ENCODE results near the gene MTA1.

Gene MTA1

DNA sequence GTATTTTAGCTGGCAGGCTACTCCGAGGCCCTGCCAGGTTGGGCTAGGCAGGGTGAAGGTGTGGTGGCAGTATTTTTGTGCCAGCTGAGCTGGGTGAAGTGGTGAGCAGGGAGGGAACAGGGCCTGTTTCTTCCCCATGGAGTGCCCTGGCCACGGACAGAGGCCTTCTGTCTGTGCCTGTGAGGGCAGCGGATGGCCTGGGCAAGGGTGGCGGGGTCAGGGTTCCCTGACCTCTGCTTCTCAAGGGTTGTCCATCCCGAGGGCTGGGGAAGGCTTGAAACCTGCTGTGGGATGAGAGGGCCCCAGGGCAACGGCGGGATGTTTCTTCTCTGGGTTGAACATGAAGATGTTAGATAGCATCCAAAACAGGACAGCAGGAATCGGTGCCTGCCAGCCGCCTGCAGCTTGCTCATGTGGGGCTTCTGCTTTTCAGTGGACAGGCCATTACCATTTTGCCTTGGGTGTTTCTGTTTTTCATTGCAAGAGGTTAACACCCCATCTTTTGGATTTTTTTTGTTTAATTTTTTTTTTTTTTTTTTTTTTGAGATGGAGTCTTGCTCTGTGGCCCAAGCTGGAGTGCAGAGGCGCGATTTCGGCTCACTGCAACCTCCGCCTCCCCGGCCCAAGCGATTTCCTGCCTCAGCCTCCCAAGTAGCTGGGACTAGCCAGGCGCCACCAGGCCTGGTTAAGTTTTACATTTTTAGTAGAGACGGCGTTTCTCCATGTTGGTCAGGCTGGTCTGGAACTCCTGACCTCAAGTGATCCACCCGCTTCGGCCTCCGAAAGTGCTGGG, 3.3 kb downstream of the MTA1 start:
- no peak for DNase-seq (ENCODE audit: low read depth)

DNA sequence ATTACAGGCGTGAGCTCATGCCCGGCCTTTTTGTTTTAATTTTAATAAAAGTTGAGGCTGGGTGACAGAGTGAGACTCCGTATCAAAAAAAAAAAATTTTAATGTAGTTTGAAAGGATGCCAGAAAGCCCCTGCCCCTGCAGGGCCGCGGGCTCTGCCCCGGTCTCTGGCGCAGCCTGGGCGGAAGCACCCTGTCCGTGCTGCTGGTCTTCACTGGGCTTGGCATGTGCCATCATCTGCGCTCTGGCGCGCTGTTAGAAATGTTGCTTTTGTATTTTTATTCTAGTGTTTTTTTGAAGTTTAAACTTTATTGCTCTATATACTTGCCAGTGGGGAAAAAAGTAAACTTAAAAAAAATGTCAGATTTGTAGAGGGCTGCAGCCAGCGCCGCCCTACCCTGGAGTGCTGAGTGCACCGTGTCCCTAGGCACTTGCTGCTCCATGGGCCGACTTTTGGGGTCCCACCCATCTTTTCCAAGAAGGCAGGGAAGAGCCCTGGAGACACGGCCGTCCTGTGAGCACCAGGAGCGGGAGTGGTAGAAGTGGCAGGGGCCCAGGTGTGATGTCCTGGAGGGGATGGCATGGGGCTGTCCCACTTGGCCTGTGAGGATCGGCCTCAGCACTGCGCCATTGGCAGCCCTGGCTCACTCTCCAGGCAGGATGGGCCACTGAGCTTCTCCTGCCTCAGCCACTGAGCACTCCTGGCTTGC, 4.0 kb downstream of the MTA1 start:
- Histone ChIP-seq H3K4me3 (ENCODE audit: low read length) (no peak overlapping the region), H3K9ac (ENCODE audit: low read length) (no peak overlapping the region), H3K4me1 (ENCODE audit: control insufficient read depth, insufficient read depth, low read length) (peaks cover 22% of the 10 kb centered on the region), H3K36me3 (ENCODE audit: control insufficient read depth, insufficient read depth, low read length, severe bottlenecking) (no peaks in the 10 kb centered on the region), H3K9me3 (ENCODE audit: control insufficient read depth, low read length) (no peaks in the 10 kb centered on the region), H3K27me3 (replicated peaks; ENCODE audit: control insufficient read depth, insufficient read depth, low read length) (no peaks in the 10 kb centered on the region)
- DNase-seq (ENCODE audit: low read depth) = no peak

More for the DNA sequence above, 3.3 kb downstream of the MTA1 start:
- no peaks in the 10 kb centered on the region for H3K9me3 ChIP-seq (ENCODE audit: control insufficient read depth, low read length)
- H3K4me3 ChIP-seq (ENCODE audit: low read length) = no peak overlapping the region
- no peak overlapping the region for H3K9ac ChIP-seq (ENCODE audit: low read length)
- H3K4me1 ChIP-seq (ENCODE audit: control insufficient read depth, insufficient read depth, low read length) = peaks cover 18% of the 10 kb centered on the region
- H3K27me3 ChIP-seq (replicated peaks; ENCODE audit: control insufficient read depth, insufficient read depth, low read length) = no peaks in the 10 kb centered on the region
- no peaks in the 10 kb centered on the region for H3K36me3 ChIP-seq (ENCODE audit: control insufficient read depth, insufficient read depth, low read length, severe bottlenecking)

DNA sequence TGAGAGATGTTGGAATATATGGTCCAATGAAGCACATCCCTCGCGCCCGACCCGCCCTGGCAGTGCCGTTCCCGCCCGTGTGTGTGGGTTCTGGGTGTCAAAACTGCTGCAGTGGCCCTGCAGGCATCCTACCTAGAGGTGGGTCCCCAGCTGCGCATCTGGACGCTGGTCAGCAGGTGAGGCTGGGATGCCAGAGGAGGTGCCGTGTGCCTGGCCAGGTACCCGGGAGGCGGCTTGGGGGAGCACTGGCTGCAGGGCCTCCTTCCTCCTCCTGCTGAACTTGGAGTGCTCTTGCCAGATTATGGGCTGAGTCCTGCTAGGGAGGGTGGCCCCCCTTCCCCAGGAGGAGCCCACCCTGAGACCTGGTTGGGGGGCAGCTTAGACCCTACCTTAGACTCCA, 5.2 kb downstream of the MTA1 start:
- Histone ChIP-seq H3K4me3 (ENCODE audit: low read length) (no peak overlapping the region), H3K9me3 (ENCODE audit: control insufficient read depth, low read length) (no peaks in the 10 kb centered on the region), H3K9ac (ENCODE audit: low read length) (no peak overlapping the region), H3K36me3 (ENCODE audit: control insufficient read depth, insufficient read depth, low read length, severe bottlenecking) (no peaks in the 10 kb centered on the region), H3K27me3 (replicated peaks; ENCODE audit: control insufficient read depth, insufficient read depth, low read length) (no peaks in the 10 kb centered on the region), H3K4me1 (ENCODE audit: control insufficient read depth, insufficient read depth, low read length) (peaks cover 16% of the 10 kb centered on the region)
- DNase-seq (ENCODE audit: low read depth) = no peak

DNA sequence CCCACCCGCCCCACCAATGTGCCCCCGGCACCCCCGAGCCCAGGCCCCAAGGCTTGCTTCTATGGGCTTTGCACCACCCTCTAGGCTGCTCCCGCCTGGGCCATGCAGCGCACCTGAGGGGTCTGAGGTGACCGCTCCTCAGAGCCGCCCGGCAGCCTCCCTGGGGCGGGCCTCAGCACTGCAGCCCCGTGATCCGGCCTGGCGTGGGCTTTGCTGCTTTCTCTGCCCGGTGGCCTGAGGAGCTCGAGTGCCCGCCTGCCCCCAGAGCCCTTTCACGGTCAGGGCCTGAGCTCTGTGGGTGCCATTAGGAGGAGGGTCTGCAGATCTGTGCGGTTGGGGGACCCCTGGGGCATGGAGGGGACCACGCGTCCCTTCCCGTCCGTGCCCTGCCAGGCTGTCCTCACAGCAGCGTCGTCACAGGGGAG, 6.2 kb downstream of the MTA1 start:
- H3K36me3 ChIP-seq (ENCODE audit: control insufficient read depth, insufficient read depth, low read length, severe bottlenecking) = no peaks in the 10 kb centered on the region
- no peak for DNase-seq (ENCODE audit: low read depth)
- peaks cover 22% of the 10 kb centered on the region for H3K4me1 ChIP-seq (ENCODE audit: control insufficient read depth, insufficient read depth, low read length)
- no peaks in the 10 kb centered on the region for H3K9me3 ChIP-seq (ENCODE audit: control insufficient read depth, low read length)
- no peak overlapping the region for H3K4me3 ChIP-seq (ENCODE audit: low read length)
- H3K27me3 ChIP-seq (replicated peaks; ENCODE audit: control insufficient read depth, insufficient read depth, low read length) = no peaks in the 10 kb centered on the region
- no peak overlapping the region for H3K9ac ChIP-seq (ENCODE audit: low read length)

DNA sequence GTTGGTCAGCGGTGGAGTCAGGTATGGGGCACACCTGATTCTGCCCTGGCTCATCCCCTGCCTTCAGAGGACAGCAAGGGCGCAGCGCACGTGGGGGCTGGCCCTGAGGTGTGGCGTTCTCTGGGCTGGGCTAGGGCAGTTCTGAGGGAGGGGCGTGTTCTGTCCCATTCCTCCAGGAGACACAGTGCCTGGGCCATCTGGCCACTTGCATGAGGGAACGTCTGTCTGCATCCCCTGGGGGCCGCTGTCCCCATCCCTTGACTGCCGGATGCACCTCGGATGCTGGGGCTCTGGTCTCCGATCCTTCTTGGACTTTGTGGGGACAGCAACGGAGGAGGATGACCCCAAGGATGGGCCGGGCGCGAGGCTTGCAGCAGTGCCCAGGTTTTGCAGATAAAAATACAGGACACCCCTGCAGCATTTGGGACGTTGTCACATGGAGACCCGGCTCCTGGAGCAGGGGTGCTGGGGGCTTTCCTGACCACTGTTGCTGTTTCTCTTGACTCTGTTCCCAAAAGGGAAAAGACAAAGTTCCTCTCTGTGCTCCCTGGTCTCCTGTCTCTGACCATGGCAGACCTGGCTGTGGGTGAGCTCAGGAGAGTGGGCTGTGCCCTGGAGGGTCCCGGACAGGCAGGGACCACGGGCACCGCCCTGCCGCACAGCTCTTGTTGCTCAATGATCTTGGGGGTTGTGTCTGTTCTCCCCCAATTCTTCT, 6.9 kb downstream of the MTA1 start:
- Histone ChIP-seq H3K4me3 (ENCODE audit: low read length) (no peak overlapping the region), H3K27me3 (replicated peaks; ENCODE audit: control insufficient read depth, insufficient read depth, low read length) (no peaks in the 10 kb centered on the region), H3K36me3 (ENCODE audit: control insufficient read depth, insufficient read depth, low read length, severe bottlenecking) (no peaks in the 10 kb centered on the region), H3K9me3 (ENCODE audit: control insufficient read depth, low read length) (no peaks in the 10 kb centered on the region), H3K9ac (ENCODE audit: low read length) (no peak overlapping the region), H3K4me1 (ENCODE audit: control insufficient read depth, insufficient read depth, low read length) (peaks cover 19% of the 10 kb centered on the region)
- no peak for DNase-seq (ENCODE audit: low read depth)

DNA sequence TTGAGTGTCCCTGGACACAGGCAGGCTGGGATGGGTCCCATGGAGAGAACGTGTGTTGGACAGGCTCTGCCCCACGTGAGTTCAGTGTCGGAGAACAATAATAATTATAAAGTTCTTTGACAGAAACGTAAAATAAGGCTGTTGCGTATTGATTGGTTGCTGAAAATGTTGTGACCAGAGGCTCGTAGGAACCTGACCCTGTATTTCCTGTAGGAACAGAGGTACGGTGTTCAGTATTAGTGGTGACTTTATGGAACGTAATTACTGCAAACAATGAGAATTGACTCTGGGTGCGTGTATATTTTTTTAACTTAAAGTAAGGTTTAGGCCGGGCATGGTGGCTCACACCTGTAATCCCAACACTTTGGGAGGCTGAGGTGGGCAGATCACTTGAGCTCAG, 7.8 kb downstream of the MTA1 start:
- Histone ChIP-seq H3K36me3 (ENCODE audit: control insufficient read depth, insufficient read depth, low read length, severe bottlenecking) (peaks cover under 1% of the 10 kb centered on the region), H3K4me3 (ENCODE audit: low read length) (no peak overlapping the region), H3K9ac (ENCODE audit: low read length) (no peak overlapping the region), H3K9me3 (ENCODE audit: control insufficient read depth, low read length) (no peaks in the 10 kb centered on the region), H3K27me3 (replicated peaks; ENCODE audit: control insufficient read depth, insufficient read depth, low read length) (no peaks in the 10 kb centered on the region), H3K4me1 (ENCODE audit: control insufficient read depth, insufficient read depth, low read length) (peaks cover 21% of the 10 kb centered on the region)
- DNase-seq (ENCODE audit: low read depth) = no peak

DNA sequence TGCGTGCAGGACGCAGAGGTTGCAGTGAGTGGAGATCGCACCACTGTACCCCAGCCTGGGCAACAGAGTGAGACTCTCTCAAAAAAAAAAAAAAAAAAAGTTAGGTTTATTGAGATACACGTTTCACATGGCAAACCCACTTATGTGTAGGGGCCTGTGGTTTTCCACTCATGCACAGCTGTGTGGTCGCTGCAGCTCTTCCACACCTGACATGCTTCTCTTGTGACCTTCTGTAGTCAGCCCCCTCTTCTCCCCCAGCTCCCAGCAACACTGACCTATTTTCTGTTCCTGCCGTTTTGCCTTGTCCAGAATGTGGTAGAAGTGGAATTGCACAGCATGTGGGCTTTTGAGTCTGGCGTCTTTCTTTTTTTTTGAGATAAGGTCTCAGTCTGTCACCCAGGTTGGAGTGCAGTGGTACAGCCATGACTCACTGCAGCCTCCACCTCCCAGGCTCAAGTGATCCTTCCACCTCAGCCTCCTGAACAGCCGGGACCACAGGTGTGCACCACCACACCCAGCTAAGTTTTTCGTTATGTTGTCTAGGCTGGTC, 8.4 kb downstream of the MTA1 start:
- no peak overlapping the region for H3K4me3 ChIP-seq (ENCODE audit: low read length)
- H3K9ac ChIP-seq (ENCODE audit: low read length) = no peak overlapping the region
- no peaks in the 10 kb centered on the region for H3K9me3 ChIP-seq (ENCODE audit: control insufficient read depth, low read length)
- DNase-seq (ENCODE audit: low read depth) = no peak
- peaks cover 3% of the 10 kb centered on the region for H3K36me3 ChIP-seq (ENCODE audit: control insufficient read depth, insufficient read depth, low read length, severe bottlenecking)
- H3K4me1 ChIP-seq (ENCODE audit: control insufficient read depth, insufficient read depth, low read length) = peaks cover 21% of the 10 kb centered on the region
- no peaks in the 10 kb centered on the region for H3K27me3 ChIP-seq (replicated peaks; ENCODE audit: control insufficient read depth, insufficient read depth, low read length)

DNA sequence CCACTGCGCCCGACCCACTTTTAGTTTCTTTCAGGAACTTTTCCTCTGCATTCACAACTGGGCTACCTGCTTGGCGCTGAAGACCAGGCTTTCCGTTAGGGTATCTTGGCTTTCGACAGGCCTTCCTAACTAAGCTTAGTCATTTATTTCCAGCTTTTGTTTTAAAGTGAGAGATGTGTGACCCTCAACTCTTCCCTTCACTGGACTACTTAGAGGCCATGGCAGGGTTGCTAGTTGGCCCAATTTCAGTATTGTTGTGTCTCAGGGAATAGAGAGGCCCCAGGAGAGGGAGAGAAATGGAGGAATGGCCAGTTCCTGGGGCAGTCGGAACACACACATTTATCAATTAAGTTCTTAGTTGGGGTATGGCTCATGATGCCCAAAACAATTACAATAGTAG, 10.4 kb downstream of the MTA1 start:
- Histone ChIP-seq H3K4me1 (ENCODE audit: control insufficient read depth, insufficient read depth, low read length) (peaks cover 21% of the 10 kb centered on the region), H3K9ac (ENCODE audit: low read length) (no peak overlapping the region), H3K4me3 (ENCODE audit: low read length) (no peak overlapping the region), H3K27me3 (replicated peaks; ENCODE audit: control insufficient read depth, insufficient read depth, low read length) (no peaks in the 10 kb centered on the region), H3K9me3 (ENCODE audit: control insufficient read depth, low read length) (no peaks in the 10 kb centered on the region), H3K36me3 (ENCODE audit: control insufficient read depth, insufficient read depth, low read length, severe bottlenecking) (peaks cover 3% of the 10 kb centered on the region)
- no peak for DNase-seq (ENCODE audit: low read depth)

DNA sequence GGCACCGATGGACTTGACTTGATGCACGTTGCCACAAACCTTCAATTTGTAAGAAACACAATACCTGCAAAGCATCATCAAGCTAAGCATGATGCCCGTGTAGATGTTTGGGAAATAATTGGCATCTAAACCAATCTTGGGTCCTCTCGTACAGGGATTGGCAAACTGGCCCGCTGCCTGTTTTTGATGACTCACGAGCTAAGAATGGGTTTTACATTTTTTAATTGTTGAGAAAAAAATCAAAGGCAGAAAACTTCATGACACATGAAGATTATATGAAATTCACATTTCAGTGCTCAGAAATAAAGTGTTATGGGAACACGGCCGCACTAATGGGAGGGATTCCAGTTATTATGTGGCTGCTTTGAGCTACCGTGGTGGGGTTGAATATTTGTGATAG, 10.9 kb downstream of the MTA1 start:
- H3K36me3 ChIP-seq (ENCODE audit: control insufficient read depth, insufficient read depth, low read length, severe bottlenecking) = peaks cover 3% of the 10 kb centered on the region
- peak; percentile 70 for DNase-seq (ENCODE audit: low read depth)

DNA sequence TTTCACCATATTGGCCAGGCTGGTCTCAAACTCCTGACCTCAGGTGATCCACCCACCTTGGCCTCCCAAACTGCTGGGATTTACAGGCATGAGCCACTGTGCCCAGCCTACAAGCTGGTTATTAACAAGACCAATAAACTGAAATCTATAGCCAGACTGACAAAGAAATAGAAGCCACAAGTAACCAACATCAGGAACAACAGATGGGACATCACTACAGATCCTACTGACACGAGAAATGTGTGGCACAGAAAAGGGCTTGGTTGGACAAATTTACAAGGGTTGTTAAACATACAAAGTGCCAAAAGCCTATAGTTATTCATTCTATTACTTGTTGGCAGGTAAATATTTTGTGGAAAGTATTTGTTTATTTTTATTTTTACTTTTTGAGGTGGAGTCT, 11.6 kb downstream of the MTA1 start:
- H3K9me3 ChIP-seq (ENCODE audit: control insufficient read depth, low read length) = no peaks in the 10 kb centered on the region
- H3K4me1 ChIP-seq (ENCODE audit: control insufficient read depth, insufficient read depth, low read length) = peaks cover 21% of the 10 kb centered on the region
- no peak overlapping the region for H3K9ac ChIP-seq (ENCODE audit: low read length)
- H3K27me3 ChIP-seq (replicated peaks; ENCODE audit: control insufficient read depth, insufficient read depth, low read length) = no peaks in the 10 kb centered on the region
- H3K4me3 ChIP-seq (ENCODE audit: low read length) = no peak overlapping the region
- peaks cover 3% of the 10 kb centered on the region for H3K36me3 ChIP-seq (ENCODE audit: control insufficient read depth, insufficient read depth, low read length, severe bottlenecking)
- DNase-seq (ENCODE audit: low read depth) = no peak

More for the DNA sequence above, 10.9 kb downstream of the MTA1 start:
- Histone ChIP-seq H3K9ac (ENCODE audit: low read length) (no peak overlapping the region), H3K4me3 (ENCODE audit: low read length) (no peak overlapping the region), H3K9me3 (ENCODE audit: control insufficient read depth, low read length) (no peaks in the 10 kb centered on the region), H3K4me1 (ENCODE audit: control insufficient read depth, insufficient read depth, low read length) (peaks cover 21% of the 10 kb centered on the region), H3K27me3 (replicated peaks; ENCODE audit: control insufficient read depth, insufficient read depth, low read length) (no peaks in the 10 kb centered on the region)

DNA sequence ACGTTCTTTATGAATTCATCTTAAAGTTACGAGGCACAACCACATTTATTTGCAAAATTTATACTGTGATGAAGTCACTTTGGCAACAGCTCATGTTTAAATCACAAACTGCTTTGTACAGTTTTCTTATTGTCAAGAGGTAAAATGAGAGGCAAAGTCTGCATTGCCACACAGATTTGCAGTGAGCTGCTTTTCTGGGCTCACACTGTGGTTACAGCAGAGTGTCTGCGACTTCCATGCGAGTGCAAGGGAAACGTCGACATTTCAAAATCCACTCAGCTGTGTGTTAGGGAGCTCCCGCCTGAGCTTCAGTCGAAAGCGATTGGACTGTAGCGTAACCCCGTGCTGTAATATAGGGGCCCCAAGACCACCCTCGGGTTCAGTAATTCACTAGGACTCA, 13.0 kb downstream of the MTA1 start:
- H3K4me3 ChIP-seq (ENCODE audit: low read length) = no peak overlapping the region
- no peaks in the 10 kb centered on the region for H3K9me3 ChIP-seq (ENCODE audit: control insufficient read depth, low read length)
- peaks cover 3% of the 10 kb centered on the region for H3K36me3 ChIP-seq (ENCODE audit: control insufficient read depth, insufficient read depth, low read length, severe bottlenecking)
- H3K9ac ChIP-seq (ENCODE audit: low read length) = no peak overlapping the region
- peaks cover 21% of the 10 kb centered on the region for H3K4me1 ChIP-seq (ENCODE audit: control insufficient read depth, insufficient read depth, low read length)
- H3K27me3 ChIP-seq (replicated peaks; ENCODE audit: control insufficient read depth, insufficient read depth, low read length) = no peaks in the 10 kb centered on the region
- DNase-seq (ENCODE audit: low read depth) = no peak
